ENCODE measurements around the gene C1QL2. TPM values are rescaled to one million over a fixed set of nuclear protein-coding genes. Genes with fewer than 3 reads are reported as not detected.

C1QL2 gene
- total and polyA plus RNA-seq, 8 donors: not detected

- H3K27ac ChIP-seq: no peak overlapping the region
- intact Hi-C loops (cut with DNase I; ENCODE audit: low total_unique reads): no loop called here
- H3K4me3 ChIP-seq: no peak overlapping the region
- H3K27me3 ChIP-seq: peaks cover 0 to 71% (median 0%) of the 10 kb centered on the region in 3 donors
- no peaks in the 10 kb centered on the region for H3K36me3 ChIP-seq
- TF ChIP-seq POLR2A (IDR thresholded peaks at IDR 0.05) (no peak), POLR2AphosphoS5 (IDR thresholded peaks at IDR 0.05) (no peak), CTCF (IDR thresholded peaks at IDR 0.05) (no peak), EP300 (IDR thresholded peaks at IDR 0.05) (no peak)
- H3K4me1 ChIP-seq: no peaks in the 10 kb centered on the region
- peaks cover 0 to 10% (median 4%) of the 10 kb centered on the region in 4 donors for H3K9me3 ChIP-seq
- DNase-seq: no peak
- WGBS, 5 donors: 71 to 85% (median 76%) methylated on average over 8 of the region's 8 CpGs
Observed at GRCh38 chr2:119136872-119137271, 21.7 kb downstream of the C1QL2 start.

DNA sequence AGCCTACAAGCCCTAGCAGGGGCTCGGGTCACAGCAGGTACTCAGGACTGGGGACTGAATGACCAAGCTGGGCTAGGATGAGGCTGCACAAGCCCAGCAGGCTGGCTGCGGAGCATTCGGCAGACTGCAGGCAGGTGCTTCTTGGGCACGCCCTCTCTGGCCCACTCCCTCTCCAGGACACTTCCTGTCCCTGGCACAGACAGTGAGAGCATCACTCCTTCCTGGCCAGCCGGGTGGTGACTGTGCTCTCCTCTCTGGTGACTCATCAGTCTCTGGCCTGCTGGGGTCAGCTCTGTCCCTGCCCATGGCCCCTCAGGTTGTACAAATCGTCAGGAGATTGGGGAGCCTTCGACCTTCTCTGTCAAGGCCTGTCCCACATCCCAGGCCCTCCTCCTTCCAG lies 22.5 kb downstream of the C1QL2 start:
- Histone ChIP-seq H3K9me3 (peaks cover 0 to 10% (median 4%) of the 10 kb centered on the region in 4 donors), H3K27ac (no peak overlapping the region), H3K4me1 (no peaks in the 10 kb centered on the region), H3K4me3 (no peak overlapping the region), H3K27me3 (peaks cover 0 to 64% (median 0%) of the 10 kb centered on the region in 3 donors), H3K36me3 (no peaks in the 10 kb centered on the region)
- DNase-seq: no peak
- TF ChIP-seq EP300 (IDR thresholded peaks at IDR 0.05) (no peak), POLR2A (IDR thresholded peaks at IDR 0.05) (no peak), CTCF (IDR thresholded peaks at IDR 0.05) (no peak), POLR2AphosphoS5 (IDR thresholded peaks at IDR 0.05) (no peak)
- 58 to 71% (median 62%) methylated on average over 3 to 7 of the region's 7 CpGs for WGBS, 5 donors
- intact Hi-C loops (cut with DNase I; ENCODE audit: low total_unique reads): no loop called here

GRCh38 chr2:119134775-119135174 lies 23.8 kb downstream of the C1QL2 start:
- peaks cover 0 to 74% (median 0%) of the 10 kb centered on the region in 3 donors for H3K27me3 ChIP-seq
- H3K4me1 ChIP-seq: no peaks in the 10 kb centered on the region
- H3K27ac ChIP-seq: no peak overlapping the region
- no peak overlapping the region for H3K4me3 ChIP-seq
- H3K36me3 ChIP-seq: no peaks in the 10 kb centered on the region
- no peak for DNase-seq
- H3K9me3 ChIP-seq: peaks cover 0 to 10% (median 4%) of the 10 kb centered on the region in 4 donors
- intact Hi-C loops (cut with DNase I; ENCODE audit: low total_unique reads): no loop called here
- WGBS, 5 donors: 62 to 79% (median 67%) methylated on average over 10 of the region's 10 CpGs
- no peak for TF ChIP-seq CTCF (IDR thresholded peaks at IDR 0.05)
- no peak for TF ChIP-seq EP300 (IDR thresholded peaks at IDR 0.05)
- no peak for TF ChIP-seq POLR2AphosphoS5 (IDR thresholded peaks at IDR 0.05)
- no peak for TF ChIP-seq POLR2A (IDR thresholded peaks at IDR 0.05)

GRCh38 chr2:119126650-119127049 lies 31.9 kb downstream of the C1QL2 start:
- Histone ChIP-seq H3K36me3 (no peaks in the 10 kb centered on the region), H3K27ac (no peak overlapping the region), H3K9me3 (no peaks in the 10 kb centered on the region), H3K27me3 (peaks cover 0 to 77% (median 4%) of the 10 kb centered on the region in 3 donors), H3K4me1 (no peaks in the 10 kb centered on the region), H3K4me3 (no peak overlapping the region)
- intact Hi-C loops (cut with DNase I; ENCODE audit: low total_unique reads): no loop called here
- TF ChIP-seq CTCF (IDR thresholded peaks at IDR 0.05): peak in 2 of 7 experiments; percentile 6 to 21
- no peak for TF ChIP-seq POLR2A (IDR thresholded peaks at IDR 0.05)
- TF ChIP-seq POLR2AphosphoS5 (IDR thresholded peaks at IDR 0.05): no peak
- peak in 1 of 2 donors; percentile 35 for DNase-seq
- WGBS, 5 donors: 9 to 17% (median 14%) methylated on average over 13 of the region's 13 CpGs
